OCI-M1 (cell line): Measurements from ENCODE around the gene SLC6A9.

Experiments used
- DNase-seq: peaks from one replicate; lab custom pipeline; 2025; lab: John Stamatoyannopoulos, UW

The SLC6A9 gene

GRCh38 chr1:44002165-44002564, 29.1 kb downstream of the SLC6A9 start:
- no peak for DNase-seq

GRCh38 chr1:44000122-44000665, 31.1 kb downstream of the SLC6A9 start:
- DNase-seq: no peak

GRCh38 chr1:43999455-43999854, 31.8 kb downstream of the SLC6A9 start:
- DNase-seq: no peak

- no peak for DNase-seq
Measured at GRCh38 chr1:43998000-43998378, 33.3 kb downstream of the SLC6A9 start.

- DNase-seq: no peak
Measured at GRCh38 chr1:43997295-43997999, 33.8 kb downstream of the SLC6A9 start.

- no peak for DNase-seq
Measured at GRCh38 chr1:43996733-43997115, 34.5 kb downstream of the SLC6A9 start.

GRCh38 chr1:43995984-43996732, 35.1 kb downstream of the SLC6A9 start:
- DNase-seq: no peak

GRCh38 chr1:43994794-43995790, 36.2 kb downstream of the SLC6A9 start:
- DNase-seq: peak; percentile 75

GRCh38 chr1:43994071-43994470, 37.2 kb downstream of the SLC6A9 start:
- no peak for DNase-seq

- no peak for DNase-seq
Measured at GRCh38 chr1:43993206-43993914, 37.9 kb downstream of the SLC6A9 start.

GRCh38 chr1:43992232-43992995, 38.8 kb downstream of the SLC6A9 start:
- no peak for DNase-seq

- DNase-seq: peak; percentile 83
Measured at GRCh38 chr1:43991476-43992231, 39.6 kb downstream of the SLC6A9 start, which contains the start of gene CCDC24. Gene CCDC24 (plus strand): TSS chr1:43991599. CDS start chr1:43991879, 280 bp downstream.

GRCh38 chr1:43991200-43991475, 40.1 kb downstream of the SLC6A9 start:
- DNase-seq: no peak

GRCh38 chr1:43990271-43991199, 40.7 kb downstream of the SLC6A9 start:
- no peak for DNase-seq

GRCh38 chr1:43987159-43987902, 43.9 kb downstream of the SLC6A9 start:
- no peak for DNase-seq

GRCh38 chr1:43986712-43987111, 44.5 kb downstream of the SLC6A9 start:
- DNase-seq: no peak

GRCh38 chr1:43985984-43986595, 45.2 kb downstream of the SLC6A9 start:
- no peak for DNase-seq

- no peak for DNase-seq
Measured at GRCh38 chr1:43984855-43985254, 46.4 kb downstream of the SLC6A9 start.
